Measurements from ENCODE around the gene FRMPD4.

GRCh38 chrX:12610079-12610478, 471.8 kb downstream of the FRMPD4 start:
- TF ChIP-seq NFATC3 (CRISPR knock-in tag; IDR thresholded peaks at IDR 0.05) (no peak), USF2 (IDR thresholded peaks at IDR 0.05; ENCODE audit: low read depth, low read length) (no peak), USF2 (CRISPR knock-in tag; IDR thresholded peaks at IDR 0.05; ENCODE audit: borderline replicate concordance) (no peak), SUZ12 (IDR thresholded peaks at IDR 0.05; ENCODE audit: low read depth, low read length) (no peak), PATZ1 (CRISPR knock-in tag; IDR thresholded peaks at IDR 0.05) (no peak), SCMH1 (CRISPR knock-in tag; IDR thresholded peaks at IDR 0.05; ENCODE audit: borderline replicate concordance) (no peak), REST (IDR thresholded peaks at IDR 0.05; ENCODE audit: borderline replicate concordance in 1 of 2, low read depth in 1 of 2, low read length in 2 of 2) (no peak), TAF1 (CRISPR knock-in tag; IDR thresholded peaks at IDR 0.05) (no peak), BCL6 (CRISPR knock-in tag; IDR thresholded peaks at IDR 0.05) (no peak), YY1 (IDR thresholded peaks at IDR 0.05; ENCODE audit: insufficient read depth, insufficient replicate concordance, low read depth, low read length) (no peak), ZNF569 (CRISPR knock-in tag; IDR thresholded peaks at IDR 0.05; ENCODE audit: borderline replicate concordance) (no peak), CC2D1A (CRISPR knock-in tag; IDR thresholded peaks at IDR 0.05) (no peak), TP53 (CRISPR knock-in tag; conservative IDR thresholded peaks at IDR 0.05) (no peak)

All from HepG2 (cell line).